GM18505 (cell line): Measurements from ENCODE around the gene STARD7.
"Not testable (repeated sequence)": the region's sequence is repeated elsewhere in the genome, so short reads cannot be mapped to it uniquely, and the experiment has no call there.

ENCODE experiments used
- ATAC-seq: cut with Tn5 transposase; IDR thresholded peaks from one replicate; pipeline ENCODE4 v1.9.1; 2021; ENCODE audit not compliant: unreplicated experiment
- POLR2A ChIP-seq: IDR thresholded peaks from 4 replicates; pipeline ENCODE4 v1.6.1; 2011; ENCODE audit warnings: borderline replicate concordance; ENCODE audit not compliant: insufficient read depth, insufficient read length; ENCODE audit errors: extremely low read depth

STARD7 gene

GRCh38 chr2:96147593-96148201 lies 60.9 kb downstream of the STARD7 start:
- no peak for TF ChIP-seq POLR2A

GRCh38 chr2:96146881-96147592 lies 61.6 kb downstream of the STARD7 start:
- no peak for TF ChIP-seq POLR2A
- no peak for ATAC-seq

More at GRCh38 chr2:96147593-96148201, 60.9 kb downstream of the STARD7 start:
- ATAC-seq, result no peak

GRCh38 chr2:96146153-96146880 lies 62.3 kb downstream of the STARD7 start:
- ATAC-seq, result peak; percentile 21
- peak; percentile 67 for TF ChIP-seq POLR2A

- no peak for ATAC-seq
- no peak for TF ChIP-seq POLR2A
These were observed 62.8 kb downstream of the STARD7 start for GRCh38 chr2:96145848-96146152.

- peak; percentile 100 for TF ChIP-seq POLR2A
- ATAC-seq, result peak; percentile 53
These were observed 63.4 kb downstream of the STARD7 start, which contains the start of gene DUSP2 for GRCh38 chr2:96145036-96145847. Gene DUSP2, minus strand, starts transcription at chr2:96145440. Its CDS starts 86 bp downstream, at chr2:96145354.

- peak; percentile 1 for ATAC-seq
- TF ChIP-seq POLR2A, result peak; percentile 12
These were observed 64.1 kb downstream of the STARD7 start for GRCh38 chr2:96144481-96145035.

GRCh38 chr2:96143848-96144480 lies 64.7 kb downstream of the STARD7 start:
- TF ChIP-seq POLR2A, result no peak
- no peak for ATAC-seq

GRCh38 chr2:96143231-96143847 lies 65.3 kb downstream of the STARD7 start:
- no peak for ATAC-seq
- TF ChIP-seq POLR2A, result peak; percentile 64

- TF ChIP-seq POLR2A, result peak; percentile 84
- no peak for ATAC-seq
These were observed 66.2 kb downstream of the STARD7 start for GRCh38 chr2:96142217-96143113.

GRCh38 chr2:96141624-96141967 lies 67.0 kb downstream of the STARD7 start:
- ATAC-seq, result not testable (repeated sequence)

GRCh38 chr2:96140941-96141623 lies 67.5 kb downstream of the STARD7 start:
- TF ChIP-seq POLR2A, result peak; percentile 61
- ATAC-seq, result no peak
